Activated naive CD4-positive, alpha-beta T cell treated with anti-CD3 and anti-CD28 coated beads, Interleukin-2, amount 10 ng/mL, durations not matched to agents 7 days and 5 days (primary cell): ENCODE results near the gene ANKRD36.
A peak's percentile ranks its signal among the peaks of the same experiment; 100 is the strongest.
"Not testable (repeated sequence)": the region's sequence is repeated elsewhere in the genome, so short reads cannot be mapped to it uniquely, and the experiment has no call there.

Experiments used
- CTCF ChIA-PET: fragments of 350-600 bp; sonication (Branson Sonifier 250); formaldehyde crosslinking; loops from one replicate; lab custom pipeline; 2021; ENCODE audit warnings: antibody characterized with exemption; lab: Charles Lee
- DNase-seq: peaks from one replicate; pipeline ENCODE4 v3.0.0-alpha.2; 2020
- H3K27ac Mint-ChIP-seq: one replicate; pipeline ENCODE4 v1.8.0; 2021; ENCODE audit warnings: mild to moderate bottlenecking, moderate library complexity, mixed read lengths
- H3K27me3 Mint-ChIP-seq: one replicate; pipeline ENCODE4 v1.8.0; 2021; ENCODE audit warnings: mild to moderate bottlenecking, mixed read lengths
- H3K36me3 Mint-ChIP-seq: one replicate; pipeline ENCODE4 v1.8.0; 2021; ENCODE audit warnings: mixed read lengths
- H3K4me1 Mint-ChIP-seq: one replicate; pipeline ENCODE4 v1.8.0; 2021; ENCODE audit warnings: mixed read lengths
- H3K4me3 Mint-ChIP-seq: one replicate; pipeline ENCODE4 v1.8.0; 2021; ENCODE audit warnings: mild to moderate bottlenecking, moderate library complexity, mixed read lengths
- H3K9me3 Mint-ChIP-seq: one replicate; pipeline ENCODE4 v1.8.0; 2021; ENCODE audit warnings: mixed read lengths

ANKRD36 gene

GRCh38 chr2:97113050-97113881 is at the start of gene ANKRD36:
Gene ANKRD36 (plus strand): TSS chr2:97113153. CDS start chr2:97113740, 587 bp downstream.
- CTCF ChIA-PET = interaction anchor here (1.2 to 2.6 kb wide), 8 partner anchors 100 to 255 kb away, joined by 3 to 30 read pairs (median 10); partner anchors contain the start of gene ANKRD39
- H3K4me1 Mint-ChIP-seq = peaks cover 12% of the 10 kb centered on the region
- DNase-seq = peak; percentile 89
- not testable (repeated sequence) for H3K36me3 Mint-ChIP-seq, H3K9me3 Mint-ChIP-seq
- peak within 1 kb of the TSS; percentile 100 for H3K27ac Mint-ChIP-seq
- H3K4me3 Mint-ChIP-seq = peak within 1 kb of the TSS; percentile 100
- peaks cover 22% of the 10 kb centered on the region for H3K27me3 Mint-ChIP-seq

GRCh38 chr2:97066030-97066429 is 46.9 kb upstream of the ANKRD36 start:
- H3K36me3 Mint-ChIP-seq, CTCF ChIA-PET, H3K9me3 Mint-ChIP-seq, H3K27ac Mint-ChIP-seq, H3K4me3 Mint-ChIP-seq, H3K4me1 Mint-ChIP-seq, DNase-seq: not testable (repeated sequence)
- H3K27me3 Mint-ChIP-seq = peaks cover 43% of the 10 kb centered on the region

GRCh38 chr2:97067279-97068004 is 45.5 kb upstream of the ANKRD36 start:
- Mint-ChIP-seq H3K27me3 (peaks cover 39% of the 10 kb centered on the region), H3K4me3 (no peak overlapping the region), H3K9me3 (no peaks in the 10 kb centered on the region), H3K4me1 (no peaks in the 10 kb centered on the region), H3K27ac (no peak overlapping the region), H3K36me3 (no peaks in the 10 kb centered on the region)
- CTCF ChIA-PET = no interaction called here
- DNase-seq = no peak

GRCh38 chr2:97068074-97068473 is 44.9 kb upstream of the ANKRD36 start:
- DNase-seq = no peak
- Mint-ChIP-seq H3K27me3 (peaks cover 35% of the 10 kb centered on the region), H3K36me3 (no peaks in the 10 kb centered on the region), H3K4me1 (no peaks in the 10 kb centered on the region), H3K4me3 (no peak overlapping the region), H3K27ac (no peak overlapping the region), H3K9me3 (no peaks in the 10 kb centered on the region)
- CTCF ChIA-PET = no interaction called here

- H3K36me3 Mint-ChIP-seq, H3K9me3 Mint-ChIP-seq, H3K4me1 Mint-ChIP-seq, CTCF ChIA-PET, H3K4me3 Mint-ChIP-seq, DNase-seq, H3K27ac Mint-ChIP-seq: not testable (repeated sequence)
- H3K27me3 Mint-ChIP-seq = peaks cover 34% of the 10 kb centered on the region
Measured at GRCh38 chr2:97068722-97069121, 44.2 kb upstream of the ANKRD36 start.

GRCh38 chr2:97070915-97071314 is 42.0 kb upstream of the ANKRD36 start:
- H3K27ac Mint-ChIP-seq, H3K36me3 Mint-ChIP-seq, H3K4me1 Mint-ChIP-seq, DNase-seq, H3K4me3 Mint-ChIP-seq, CTCF ChIA-PET, H3K9me3 Mint-ChIP-seq: not testable (repeated sequence)
- peaks cover 32% of the 10 kb centered on the region for H3K27me3 Mint-ChIP-seq

- peaks cover 12% of the 10 kb centered on the region for H3K27me3 Mint-ChIP-seq
- H3K4me1 Mint-ChIP-seq, DNase-seq, H3K9me3 Mint-ChIP-seq, CTCF ChIA-PET, H3K36me3 Mint-ChIP-seq, H3K4me3 Mint-ChIP-seq, H3K27ac Mint-ChIP-seq: not testable (repeated sequence)
Measured at GRCh38 chr2:97077213-97077612, 35.7 kb upstream of the ANKRD36 start.

GRCh38 chr2:97080855-97081254 is 32.1 kb upstream of the ANKRD36 start:
- CTCF ChIA-PET, H3K36me3 Mint-ChIP-seq, H3K27ac Mint-ChIP-seq: not testable (repeated sequence)

GRCh38 chr2:97082206-97082605 is 30.7 kb upstream of the ANKRD36 start:
- H3K27ac Mint-ChIP-seq, CTCF ChIA-PET, H3K36me3 Mint-ChIP-seq, H3K9me3 Mint-ChIP-seq, H3K4me1 Mint-ChIP-seq, H3K27me3 Mint-ChIP-seq, H3K4me3 Mint-ChIP-seq: not testable (repeated sequence)
- peak; percentile 33 for DNase-seq

More at GRCh38 chr2:97080855-97081254, 32.1 kb upstream of the ANKRD36 start:
- H3K9me3 Mint-ChIP-seq, DNase-seq, H3K27me3 Mint-ChIP-seq, H3K4me1 Mint-ChIP-seq, H3K4me3 Mint-ChIP-seq: not testable (repeated sequence)

GRCh38 chr2:97083516-97083915 is 29.4 kb upstream of the ANKRD36 start:
- CTCF ChIA-PET, H3K36me3 Mint-ChIP-seq, H3K27me3 Mint-ChIP-seq, H3K4me1 Mint-ChIP-seq, H3K9me3 Mint-ChIP-seq, H3K27ac Mint-ChIP-seq, DNase-seq, H3K4me3 Mint-ChIP-seq: not testable (repeated sequence)

GRCh38 chr2:97085093-97085492 is 27.9 kb upstream of the ANKRD36 start:
- H3K27me3 Mint-ChIP-seq, H3K27ac Mint-ChIP-seq, H3K9me3 Mint-ChIP-seq, H3K4me3 Mint-ChIP-seq, CTCF ChIA-PET, H3K4me1 Mint-ChIP-seq, DNase-seq: not testable (repeated sequence)
- peaks cover 11% of the 10 kb centered on the region for H3K36me3 Mint-ChIP-seq

- H3K4me3 Mint-ChIP-seq, H3K27me3 Mint-ChIP-seq, H3K27ac Mint-ChIP-seq, H3K9me3 Mint-ChIP-seq, H3K4me1 Mint-ChIP-seq, CTCF ChIA-PET, DNase-seq: not testable (repeated sequence)
- peaks cover 14% of the 10 kb centered on the region for H3K36me3 Mint-ChIP-seq
Measured at GRCh38 chr2:97088706-97089105, 24.2 kb upstream of the ANKRD36 start.

- H3K4me1 Mint-ChIP-seq = peaks cover 20% of the 10 kb centered on the region
- peaks cover 11% of the 10 kb centered on the region for H3K36me3 Mint-ChIP-seq
- H3K9me3 Mint-ChIP-seq, CTCF ChIA-PET, DNase-seq, H3K4me3 Mint-ChIP-seq, H3K27ac Mint-ChIP-seq: not testable (repeated sequence)
- peaks cover 18% of the 10 kb centered on the region for H3K27me3 Mint-ChIP-seq
Measured at GRCh38 chr2:97092946-97093345, 20.0 kb upstream of the ANKRD36 start.

- peaks cover 22% of the 10 kb centered on the region for H3K27me3 Mint-ChIP-seq
- CTCF ChIA-PET, DNase-seq, H3K27ac Mint-ChIP-seq, H3K36me3 Mint-ChIP-seq, H3K9me3 Mint-ChIP-seq: not testable (repeated sequence)
- H3K4me3 Mint-ChIP-seq = peak overlapping the region; percentile 63
- H3K4me1 Mint-ChIP-seq = peaks cover 20% of the 10 kb centered on the region
Measured at GRCh38 chr2:97093983-97094771, 18.8 kb upstream of the ANKRD36 start.
